Nephron (organoid): Measurements from ENCODE around the gene NPTXR.

ENCODE experiments used
- H3K27ac Mint-ChIP-seq, 3 experiments: 2 replicates each; pipeline ENCODE4 v1.8.0; 2020; ENCODE audit warnings: mixed read lengths in 3 of 3, mild to moderate bottlenecking in 2 of 3, moderate library complexity in 1 of 3
- H3K27me3 Mint-ChIP-seq: 2 replicates; pipeline ENCODE4 v1.8.0; 2021; ENCODE audit warnings: low read depth, mild to moderate bottlenecking, moderate library complexity, mixed read lengths
- H3K36me3 Mint-ChIP-seq: 2 replicates; pipeline ENCODE4 v1.8.0; 2020; ENCODE audit warnings: low read depth, mixed read lengths
- H3K4me1 Mint-ChIP-seq: 2 replicates; pipeline ENCODE4 v1.8.0; 2020; ENCODE audit warnings: mixed read lengths
- H3K4me3 Mint-ChIP-seq, 3 experiments: 2 replicates each; pipeline ENCODE4 v1.8.0; 2020; ENCODE audit warnings: mild to moderate bottlenecking in 3 of 3, mixed read lengths in 3 of 3, moderate library complexity in 2 of 3
- H3K9me3 Mint-ChIP-seq: 2 replicates; pipeline ENCODE4 v1.8.0; 2020; ENCODE audit warnings: mixed read lengths
- CTCF ChIP-seq, 3 experiments: fragments of 200-600 bp; sonication (generic); IDR thresholded peaks; one replicate each; pipeline ENCODE4 v1.5.0; 2021; ENCODE audit warnings: antibody characterized with exemption in 3 of 3; ENCODE audit not compliant: unreplicated experiment in 3 of 3

NPTXR gene

GRCh38 chr22:38843657-38844314, at the start of gene NPTXR:
Gene NPTXR, minus strand, starts transcription at chr22:38844028.
- no peak for TF ChIP-seq CTCF (IDR thresholded peaks at IDR 0.05; ENCODE audit: unreplicated experiment in 3 of 3)
- peak within 1 kb of the TSS in 1 of 3 experiments; percentile 48 for H3K27ac Mint-ChIP-seq
- peaks cover 23% of the 10 kb centered on the region for H3K4me1 Mint-ChIP-seq
- H3K4me3 Mint-ChIP-seq = peak within 1 kb of the TSS; percentile 79 to 91 (median 84)
- no peaks in the 10 kb centered on the region for H3K36me3 Mint-ChIP-seq
- H3K27me3 Mint-ChIP-seq = peaks cover 74% of the 10 kb centered on the region
- no peaks in the 10 kb centered on the region for H3K9me3 Mint-ChIP-seq

- no peak overlapping the region for H3K4me3 Mint-ChIP-seq
- H3K27ac Mint-ChIP-seq = no peak overlapping the region
- no peak for TF ChIP-seq CTCF (IDR thresholded peaks at IDR 0.05; ENCODE audit: unreplicated experiment in 3 of 3)
- peaks cover 2% of the 10 kb centered on the region for H3K9me3 Mint-ChIP-seq
- no peaks in the 10 kb centered on the region for H3K4me1 Mint-ChIP-seq
- peaks cover 3% of the 10 kb centered on the region for H3K36me3 Mint-ChIP-seq
- H3K27me3 Mint-ChIP-seq = no peaks in the 10 kb centered on the region
Observed at GRCh38 chr22:38891256-38891655, 47.4 kb upstream of the NPTXR start.

- Mint-ChIP-seq H3K27ac (no peak overlapping the region), H3K4me1 (no peaks in the 10 kb centered on the region)
Observed at GRCh38 chr22:38890377-38890776, 46.5 kb upstream of the NPTXR start.

GRCh38 chr22:38886333-38886732, 42.5 kb upstream of the NPTXR start:
- H3K27me3 Mint-ChIP-seq = no peaks in the 10 kb centered on the region
- H3K27ac Mint-ChIP-seq = no peak overlapping the region
- H3K4me1 Mint-ChIP-seq = peaks cover 20% of the 10 kb centered on the region
- TF ChIP-seq CTCF (IDR thresholded peaks at IDR 0.05; ENCODE audit: unreplicated experiment in 3 of 3) = no peak
- peaks cover 2% of the 10 kb centered on the region for H3K9me3 Mint-ChIP-seq
- peaks cover 3% of the 10 kb centered on the region for H3K36me3 Mint-ChIP-seq
- no peak overlapping the region for H3K4me3 Mint-ChIP-seq

More at GRCh38 chr22:38890377-38890776, 46.5 kb upstream of the NPTXR start:
- H3K9me3 Mint-ChIP-seq = peaks cover 2% of the 10 kb centered on the region
- H3K36me3 Mint-ChIP-seq = peaks cover 3% of the 10 kb centered on the region
- TF ChIP-seq CTCF (IDR thresholded peaks at IDR 0.05; ENCODE audit: unreplicated experiment in 3 of 3) = no peak
- no peaks in the 10 kb centered on the region for H3K27me3 Mint-ChIP-seq
- H3K4me3 Mint-ChIP-seq = no peak overlapping the region

GRCh38 chr22:38882972-38883622, 39.3 kb upstream of the NPTXR start:
- no peak for TF ChIP-seq CTCF (IDR thresholded peaks at IDR 0.05; ENCODE audit: unreplicated experiment in 3 of 3)
- Mint-ChIP-seq H3K4me1 (peaks cover 23% of the 10 kb centered on the region), H3K4me3 (no peak overlapping the region), H3K27ac (peak overlapping the region in 2 of 3 experiments; percentile 60 to 85), H3K36me3 (peaks cover 3% of the 10 kb centered on the region), H3K27me3 (no peaks in the 10 kb centered on the region), H3K9me3 (peaks cover 2% of the 10 kb centered on the region)
